ENCODE measurements around the gene LRRC8A. TPM values are rescaled to one million over a fixed set of nuclear protein-coding genes. Genes with fewer than 3 reads are reported as not detected.

Gene LRRC8A
- total and polyA plus RNA-seq, 2 of the 13 experiments (the other 11 are each of a cell fraction or from before 2014, with no cell fraction given): 16.1 to 40.6 TPM

- DNase-seq (ENCODE audit: low spot score) (no peak), FAIRE-seq (no peak), ATAC-seq (peak; percentile 9; the same call in 2 of the 3 replicates)
- Histone ChIP-seq H3K27ac (ENCODE audit: extremely low read length, insufficient read depth, low read length) (peak overlapping the region; percentile 20), H3K4me3 (replicated peaks in 1 of 3; ENCODE audit: insufficient read depth in 1 of 3, low read depth in 2 of 3, low read length in 3 of 3) (no peak overlapping the region), H4K20me1 (ENCODE audit: insufficient read depth, low read length) (no peaks in the 10 kb centered on the region), H3K4me2 (ENCODE audit: low read depth, low read length) (no peak overlapping the region), H3K4me1 (ENCODE audit: insufficient read depth, low read length) (peaks cover 49% of the 10 kb centered on the region), H3K9me3 (ENCODE audit: low read length) (no peaks in the 10 kb centered on the region), H3K9ac (ENCODE audit: insufficient read depth, low read depth, low read length) (no peak overlapping the region), H3K36me3 (replicated peaks in 1 of 2; ENCODE audit: control insufficient read depth in 1 of 2, insufficient read depth in 2 of 2, low read length in 2 of 2) (peaks cover 0 to 2% of the 10 kb centered on the region in 2 experiments; a peak in 1 of 5 replicates), H3K79me2 (ENCODE audit: insufficient read depth, low read length) (peaks cover 7% of the 10 kb centered on the region), H2AFZ (ENCODE audit: low read length) (no peak overlapping the region), H3K27me3 (ENCODE audit: control insufficient read depth in 1 of 2, insufficient read depth in 2 of 2, low read length in 2 of 2) (no peaks in the 10 kb centered on the region)
- TF ChIP-seq ATF7 (IDR thresholded peaks at IDR 0.05) (no peak), ATF7 (CRISPR knock-in tag; IDR thresholded peaks at IDR 0.05) (no peak), PAXIP1 (CRISPR knock-in tag; conservative IDR thresholded peaks at IDR 0.05) (0 out of 2 replicates have a peak, but pooled peaks have one; percentile 1), CBX1 (IDR thresholded peaks at IDR 0.05; ENCODE audit: low read depth) (no peak)
- TF ChIP-seq, protein P1, sequence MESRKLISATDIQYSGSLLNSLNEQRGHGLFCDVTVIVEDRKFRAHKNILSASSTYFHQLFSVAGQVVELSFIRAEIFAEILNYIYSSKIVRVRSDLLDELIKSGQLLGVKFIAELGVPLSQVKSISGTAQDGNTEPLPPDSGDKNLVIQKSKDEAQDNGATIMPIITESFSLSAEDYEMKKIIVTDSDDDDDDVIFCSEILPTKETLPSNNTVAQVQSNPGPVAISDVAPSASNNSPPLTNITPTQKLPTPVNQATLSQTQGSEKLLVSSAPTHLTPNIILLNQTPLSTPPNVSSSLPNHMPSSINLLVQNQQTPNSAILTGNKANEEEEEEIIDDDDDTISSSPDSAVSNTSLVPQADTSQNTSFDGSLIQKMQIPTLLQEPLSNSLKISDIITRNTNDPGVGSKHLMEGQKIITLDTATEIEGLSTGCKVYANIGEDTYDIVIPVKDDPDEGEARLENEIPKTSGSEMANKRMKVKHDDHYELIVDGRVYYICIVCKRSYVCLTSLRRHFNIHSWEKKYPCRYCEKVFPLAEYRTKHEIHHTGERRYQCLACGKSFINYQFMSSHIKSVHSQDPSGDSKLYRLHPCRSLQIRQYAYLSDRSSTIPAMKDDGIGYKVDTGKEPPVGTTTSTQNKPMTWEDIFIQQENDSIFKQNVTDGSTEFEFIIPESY (CRISPR knock-in tag; IDR thresholded peaks at IDR 0.05): 0 out of 2 replicates have a peak, but pooled peaks have one; percentile 27
- ChIA-PET CTCF (ENCODE audit: low intra/inter-chr PET ratio, low total read pairs) (interaction anchor here (1.1 kb wide), 1 partner anchor 14 kb away, joined by 3 read pairs; no protein-coding TSS in a partner anchor), POLR2A (no interaction called here)
- in situ Hi-C loops (cut with HindIII; ENCODE audit: extremely low pct_ligation_motif_present, low pct_unique_long_range_greater_than_20kb) (no loop called here), intact Hi-C loops (cut with micrococcal nuclease; ENCODE audit: unreplicated experiment) (no loop called here)
- BruUV-seq (replicated peaks): no TSS peak
- 97% methylated on average over 9 of the region's 12 CpGs for WGBS (ENCODE audit: low lambda C conversion rate)
Observed at GRCh38 chr9:128940946-128941755, 59.2 kb downstream of the LRRC8A start.
